Stomach (tissue), 9 donors: Measurements from ENCODE around the gene KCNH8. TPM values are rescaled to one million over a fixed set of nuclear protein-coding genes. Genes with fewer than 3 reads are reported as not detected.

Experiments used
- DNase-seq, 2 donors: peaks; one replicate each; pipeline versions ENCODE4 v3.0.0 to v3.0.0-alpha.2; 2013 to 2019
- H3K27ac ChIP-seq, 5 donors: fragments of 200-600 bp in 4 of 5; sonication (generic) in 4 of 5; one replicate each; pipeline ENCODE4 v1.5.1; 2013 to 2019; ENCODE audit warnings: mild to moderate bottlenecking in 1 of 5, moderate library complexity in 1 of 5
- H3K27me3 ChIP-seq, 3 donors: fragments of 200-600 bp; sonication (generic); one replicate each; pipeline ENCODE4 v1.5.1; 2017 to 2019; ENCODE audit warnings: mixed run types in 1 of 3
- H3K36me3 ChIP-seq, 4 donors: fragments of 200-600 bp; sonication (generic); 1 replicate in 3 of 4; 2 replicates in 1 of 4; pipeline ENCODE4 v1.5.1; 2016 to 2019
- H3K4me1 ChIP-seq, 4 donors: fragments of 200-600 bp; sonication (generic); one replicate each; pipeline ENCODE4 v1.5.1; 2016 to 2019
- H3K4me3 ChIP-seq, 4 donors: fragments of 200-600 bp; sonication (generic) in 3 of 4; one replicate each; pipeline ENCODE4 v1.5.1; 2016 to 2019; ENCODE audit warnings: mild to moderate bottlenecking in 1 of 4
- H3K9me3 ChIP-seq, 4 donors: fragments of 200-600 bp; sonication (generic); one replicate each; pipeline ENCODE4 v1.5.1; 2016 to 2019
- CTCF ChIP-seq, 7 experiments: fragments of 450-650 bp in 4 of 7; fragments of 200-600 bp in 3 of 7; sonication (generic) in 3 of 7; IDR thresholded peaks; one replicate each; pipeline ENCODE4 v1.5.1; 2016 to 2019; ENCODE audit warnings: antibody characterized with exemption in 7 of 7, control low read depth in 2 of 7, mild to moderate bottlenecking in 1 of 7
- EP300 ChIP-seq: sonication (generic); formaldehyde crosslinking; IDR thresholded peaks from one replicate; pipeline ENCODE4 v1.6.1; 2017; ENCODE audit warnings: antibody characterized with exemption
- POLR2A ChIP-seq, 4 donors: fragments of 450-650 bp; IDR thresholded peaks; one replicate each; pipeline ENCODE4 v1.6.1; 2016; ENCODE audit warnings: antibody characterized with exemption in 4 of 4, control low read depth in 2 of 4, mild to moderate bottlenecking in 1 of 4, moderate library complexity in 1 of 4
- POLR2AphosphoS5 ChIP-seq, 3 donors: sonication (generic); formaldehyde crosslinking; IDR thresholded peaks; one replicate each; pipeline ENCODE4 v1.6.1; 2016; ENCODE audit warnings: antibody characterized with exemption in 3 of 3
- WGBS, 5 donors: extraction: QIAGEN DNeasy Blood & Tissue Kit in 3 of 5; methylation state at CpG; one replicate each; pipeline versions ENCODE4 v1.1.5 to v1.1.7; 2013 to 2018; 5-methylcytosine and 5-hydroxymethylcytosine counted together
- intact Hi-C: fragments of 100-400 bp; cut with DNase I; formaldehyde crosslinking; loops from one replicate; pipeline ENCODE4 v1.15.1; 2023; ENCODE audit warnings: low total_unique reads
- polyA plus RNA-seq, 3 donors: library from polyadenylated mRNA; stranded (reverse); fragments of 200-250 nt; gene quantifications; one replicate each; pipeline ENCODE4 v1.2.3, GENCODE V29; 2013
- total RNA-seq, 5 donors: library from RNA; depleted of rRNA; stranded (reverse); fragments of >200 nt; gene quantifications; one replicate each; pipeline versions ENCODE4 v1.1.0 to v1.2.3, GENCODE V29; 2014 to 2016
- donor health status: healthy with polysubstance abuse.
- donor health status: Bipolar disorder and iron deficiency.
- donor health status: healthy.

Gene KCNH8
- total and polyA plus RNA-seq, 8 donors: 0.29 to 5.3 (median 0.89) TPM; not detected in 1

GRCh38 chr3:19148768-19149091, 420 bp downstream of the KCNH8 start:
- no peak for DNase-seq
- 2 to 4% (median 2%) methylated on average over 12 of the region's 12 CpGs for WGBS, 5 donors

GRCh38 chr3:19149368-19149767, 1.1 kb downstream of the KCNH8 start:
- Histone ChIP-seq H3K4me3 (peak overlapping the region in 2 of 4 donors; percentile 61 to 77), H3K27ac (no peak overlapping the region)
- DNase-seq: peak in 1 of 2 donors; percentile 79

More at GRCh38 chr3:19148768-19149091, 420 bp downstream of the KCNH8 start:
- no peak for TF ChIP-seq EP300
- no peak for TF ChIP-seq CTCF (IDR thresholded peaks at IDR 0.05)
- no peak for TF ChIP-seq POLR2A (IDR thresholded peaks at IDR 0.05)
- TF ChIP-seq POLR2AphosphoS5 (IDR thresholded peaks at IDR 0.05): no peak
- Histone ChIP-seq H3K27me3 (peaks cover 0 to 21% (median 13%) of the 10 kb centered on the region in 3 donors), H3K36me3 (no peaks in the 10 kb centered on the region), H3K9me3 (peaks cover 0 to 6% (median 3%) of the 10 kb centered on the region in 4 donors), H3K4me3 (peak overlapping the region; percentile 61 to 83 (median 76)), H3K4me1 (peaks cover 9 to 29% (median 26%) of the 10 kb centered on the region in 4 donors), H3K27ac (peak overlapping the region in 4 of 5 donors; percentile 20 to 77 (median 76))
- intact Hi-C loops: no loop called here

GRCh38 chr3:19151171-19151570, 2.9 kb downstream of the KCNH8 start:
- DNase-seq: no peak
- intact Hi-C loops: no loop called here

More at GRCh38 chr3:19149368-19149767, 1.1 kb downstream of the KCNH8 start:
- H3K9me3 ChIP-seq: peaks cover 0 to 6% (median 3%) of the 10 kb centered on the region in 4 donors
- 2 to 4% (median 2%) methylated on average over 6 of the region's 6 CpGs for WGBS, 5 donors
- H3K27me3 ChIP-seq: peaks cover 0 to 21% (median 13%) of the 10 kb centered on the region in 3 donors
- TF ChIP-seq POLR2A (IDR thresholded peaks at IDR 0.05): no peak
- TF ChIP-seq POLR2AphosphoS5 (IDR thresholded peaks at IDR 0.05): no peak
- TF ChIP-seq EP300: no peak
- TF ChIP-seq CTCF (IDR thresholded peaks at IDR 0.05): no peak
- H3K36me3 ChIP-seq: no peaks in the 10 kb centered on the region
- H3K4me1 ChIP-seq: peaks cover 9 to 29% (median 26%) of the 10 kb centered on the region in 4 donors
- intact Hi-C loops: no loop called here

GRCh38 chr3:19154693-19155250, 6.5 kb downstream of the KCNH8 start:
- no peaks in the 10 kb centered on the region for H3K27me3 ChIP-seq
- H3K9me3 ChIP-seq: no peaks in the 10 kb centered on the region
- WGBS, 5 donors: 78 to 90% (median 88%) methylated on average over 3 of the region's 3 CpGs
- no peaks in the 10 kb centered on the region for H3K4me1 ChIP-seq
- no peak overlapping the region for H3K27ac ChIP-seq
- no peak for TF ChIP-seq EP300
- TF ChIP-seq CTCF (IDR thresholded peaks at IDR 0.05): no peak
- TF ChIP-seq POLR2AphosphoS5 (IDR thresholded peaks at IDR 0.05): no peak
- TF ChIP-seq POLR2A (IDR thresholded peaks at IDR 0.05): no peak
- H3K4me3 ChIP-seq: no peak overlapping the region
- intact Hi-C loops: no loop called here
- DNase-seq: no peak
- H3K36me3 ChIP-seq: no peaks in the 10 kb centered on the region

More at GRCh38 chr3:19151171-19151570, 2.9 kb downstream of the KCNH8 start:
- Histone ChIP-seq H3K4me1 (peaks cover 9 to 28% (median 26%) of the 10 kb centered on the region in 4 donors), H3K4me3 (no peak overlapping the region), H3K9me3 (no peaks in the 10 kb centered on the region), H3K27ac (no peak overlapping the region), H3K36me3 (no peaks in the 10 kb centered on the region), H3K27me3 (peaks cover 0 to 21% (median 13%) of the 10 kb centered on the region in 3 donors)
- TF ChIP-seq POLR2AphosphoS5 (IDR thresholded peaks at IDR 0.05): no peak
- no peak for TF ChIP-seq POLR2A (IDR thresholded peaks at IDR 0.05)
- no peak for TF ChIP-seq EP300
- no peak for TF ChIP-seq CTCF (IDR thresholded peaks at IDR 0.05)
- WGBS, 5 donors: 94 to 96% (median 94%) methylated on average over 1 of the region's 1 CpG
